NCI-H82 (cell line): ENCODE measurements around the gene DYRK1A.
A peak's percentile ranks its signal among the peaks of the same experiment; 100 is the strongest.
"Not testable (repeated sequence)": the region's sequence is repeated elsewhere in the genome, so short reads cannot be mapped to it uniquely, and the experiment has no call there.

ENCODE experiments used
- DNase-seq: peaks from one replicate; lab custom pipeline; 2025; lab: John Stamatoyannopoulos, UW

DYRK1A gene

DNA sequence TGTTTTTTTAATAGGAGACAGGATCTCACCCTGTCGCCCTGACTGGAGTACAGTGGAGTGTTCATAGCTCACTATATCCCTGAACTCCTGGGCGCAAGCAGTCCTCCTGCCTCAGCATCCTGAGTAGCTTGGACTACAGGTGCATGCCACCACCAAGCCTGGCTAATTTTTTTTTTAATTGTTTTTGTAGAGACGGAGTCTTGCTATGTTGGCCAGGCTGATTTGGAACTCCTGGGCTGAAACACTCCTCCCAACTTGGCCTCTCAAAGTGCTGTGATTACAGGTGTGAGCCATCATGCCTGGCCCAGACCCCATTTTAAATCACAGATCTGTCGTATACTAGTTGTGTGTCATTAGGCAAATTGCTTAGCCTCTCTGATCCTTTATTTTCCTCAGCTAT lies 161.1 kb downstream of the DYRK1A start:
- DNase-seq: no peak

DNA sequence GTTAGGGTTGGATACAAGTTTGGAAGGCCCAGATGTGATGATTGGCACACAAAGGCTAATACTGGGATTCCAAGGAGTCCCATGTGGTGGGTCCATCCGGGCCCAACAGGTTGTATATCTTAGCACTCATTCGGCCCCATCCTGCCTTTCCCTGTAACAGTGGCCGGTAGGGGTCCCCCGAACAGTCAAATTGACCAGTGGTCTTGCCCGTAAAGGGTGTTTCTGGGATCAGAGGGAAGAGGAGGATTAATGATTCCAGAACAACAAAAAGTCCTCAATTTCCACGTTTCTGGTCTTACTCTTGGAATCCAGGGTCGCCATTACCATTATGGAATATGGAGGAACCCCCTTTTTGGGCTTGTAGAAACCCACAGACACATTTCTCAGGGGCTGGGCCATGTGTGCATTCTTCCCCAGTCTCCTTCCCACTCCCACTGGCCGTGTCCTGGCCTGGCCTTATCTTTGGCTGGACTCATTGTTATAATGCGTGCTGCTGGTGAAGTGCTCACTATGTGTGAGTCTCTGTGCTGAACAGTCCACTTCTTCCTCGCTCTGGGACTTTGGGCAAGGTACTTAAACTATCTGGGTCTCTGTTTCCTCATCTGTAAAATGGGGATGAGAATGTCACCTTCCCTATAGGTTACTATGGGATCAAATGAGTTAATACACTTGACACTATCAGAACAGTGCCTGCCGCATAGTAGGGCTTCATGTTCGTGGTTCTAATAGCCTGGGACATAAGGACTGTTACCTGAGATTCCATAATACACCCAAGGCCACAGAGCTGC lies 161.8 kb downstream of the DYRK1A start:
- no peak for DNase-seq

DNA sequence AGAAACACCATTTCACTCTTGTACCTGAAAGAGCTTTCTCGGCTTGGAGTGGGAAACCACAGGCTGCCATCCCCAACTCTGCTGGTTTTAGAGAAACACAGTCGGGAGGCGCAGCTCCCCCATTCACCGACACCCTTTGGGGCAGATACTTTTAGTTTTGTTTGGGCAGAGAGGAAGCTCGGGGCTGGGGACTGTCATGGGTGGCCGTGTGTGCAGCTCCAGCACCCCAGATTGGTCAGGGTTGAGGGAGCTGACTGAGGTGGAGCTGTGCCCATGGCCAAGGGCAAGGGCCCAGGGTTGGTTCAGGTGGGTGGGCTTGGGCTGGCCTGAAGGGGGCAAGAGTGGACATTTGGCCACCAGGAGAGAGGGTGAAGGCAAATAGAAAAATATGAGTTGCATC lies 163.1 kb downstream of the DYRK1A start:
- no peak for DNase-seq

DNA sequence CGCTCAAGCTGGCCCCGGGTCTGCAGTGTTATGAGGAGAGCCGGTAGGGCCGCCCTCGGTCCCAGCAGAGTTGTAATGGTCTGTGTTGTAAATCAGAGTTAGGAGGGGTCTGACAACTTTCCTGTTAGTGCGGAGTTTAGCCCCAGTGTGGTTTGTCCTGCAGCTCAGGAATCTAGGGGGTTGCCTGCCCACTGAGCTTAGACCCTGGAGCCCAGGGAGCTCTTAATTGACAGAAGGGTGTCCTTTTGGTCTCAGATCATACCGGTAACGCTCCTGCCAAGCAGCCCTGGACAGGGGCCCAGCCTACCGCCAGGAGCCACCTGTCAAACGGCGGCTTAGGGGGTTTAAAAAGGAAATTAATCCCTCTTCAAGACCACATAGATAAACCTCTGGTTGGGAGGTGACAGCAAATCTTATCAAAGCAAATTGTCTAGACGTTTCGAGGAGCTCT lies 164.4 kb downstream of the DYRK1A start:
- DNase-seq: peak; percentile 97

GRCh38 chr21:37531431-37531932 lies 164.9 kb downstream of the DYRK1A start:
- no peak for DNase-seq

GRCh38 chr21:37532868-37533780 lies 166.6 kb downstream of the DYRK1A start:
- no peak for DNase-seq

- DNase-seq: no peak
Observed at GRCh38 chr21:37534431-37534830, 167.9 kb downstream of the DYRK1A start.

DNA sequence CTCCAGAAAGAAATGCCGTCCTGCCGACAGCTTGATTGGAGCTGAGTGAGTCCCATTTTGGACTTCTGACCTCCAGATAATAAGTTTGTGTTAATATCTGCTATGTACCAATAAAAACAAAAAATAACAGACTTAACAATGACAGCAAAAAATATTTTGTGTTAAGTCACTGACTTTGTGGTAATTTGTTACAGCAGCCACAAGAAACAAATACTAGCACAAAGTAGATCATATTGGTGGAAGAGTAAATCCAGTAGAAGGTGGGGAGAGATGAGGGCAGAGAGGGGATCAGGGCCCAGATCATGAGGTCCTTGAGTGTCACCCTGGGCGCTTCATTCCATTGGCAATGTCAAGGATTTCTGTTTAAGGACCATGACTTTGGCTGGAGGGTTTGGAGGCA lies 168.6 kb downstream of the DYRK1A start:
- DNase-seq: no peak

DNA sequence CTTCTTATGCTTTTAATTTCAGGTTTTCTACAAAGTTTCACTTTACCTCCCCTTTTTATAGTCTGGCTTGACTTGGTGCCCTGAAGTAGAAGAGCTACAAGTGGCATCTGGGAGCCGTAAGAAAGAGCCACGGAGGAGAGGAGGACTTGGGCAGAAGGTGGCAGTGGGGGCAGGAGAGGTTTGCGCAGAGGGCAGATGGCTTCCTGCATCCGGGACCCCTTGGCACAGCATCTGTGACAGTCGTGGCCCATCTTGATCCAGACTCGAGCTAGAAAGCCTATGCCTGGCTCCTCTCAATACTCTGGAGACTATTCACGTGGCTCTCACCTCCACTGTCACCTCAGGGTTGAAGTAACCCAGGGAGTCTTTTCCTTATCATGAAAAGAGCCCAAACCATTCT lies 169.1 kb downstream of the DYRK1A start:
- DNase-seq: no peak

GRCh38 chr21:37536616-37537278 lies 170.2 kb downstream of the DYRK1A start:
- DNase-seq: no peak

DNA sequence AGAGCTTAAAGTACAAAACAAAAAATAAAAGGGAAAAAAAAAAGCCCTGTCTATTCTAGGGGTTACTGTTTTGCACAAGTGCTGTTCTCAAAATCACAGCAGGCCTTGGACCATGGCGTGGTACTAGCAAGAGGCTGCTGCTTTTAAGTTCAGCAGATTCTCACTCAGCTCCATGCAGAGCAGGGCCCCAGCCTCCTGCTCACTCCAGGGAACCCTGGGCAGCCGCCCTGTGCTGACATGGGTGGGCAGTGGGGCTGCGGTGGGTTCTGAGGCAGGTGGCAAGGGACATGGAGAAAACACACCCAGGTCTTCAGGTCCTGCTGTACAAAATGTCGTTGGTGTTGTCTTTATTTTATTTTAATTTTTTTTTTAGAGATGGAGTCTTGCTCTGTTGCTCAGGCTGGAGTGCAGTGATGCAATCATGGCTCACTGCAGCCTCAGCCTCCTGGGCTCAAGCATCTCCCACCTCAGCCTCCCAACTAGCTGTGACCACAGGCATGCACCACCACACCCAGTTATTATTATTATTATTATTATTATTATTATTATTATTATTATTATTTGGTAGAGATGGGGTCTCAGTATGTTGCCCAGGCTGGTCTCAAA lies 170.9 kb downstream of the DYRK1A start:
- no peak for DNase-seq

DNA sequence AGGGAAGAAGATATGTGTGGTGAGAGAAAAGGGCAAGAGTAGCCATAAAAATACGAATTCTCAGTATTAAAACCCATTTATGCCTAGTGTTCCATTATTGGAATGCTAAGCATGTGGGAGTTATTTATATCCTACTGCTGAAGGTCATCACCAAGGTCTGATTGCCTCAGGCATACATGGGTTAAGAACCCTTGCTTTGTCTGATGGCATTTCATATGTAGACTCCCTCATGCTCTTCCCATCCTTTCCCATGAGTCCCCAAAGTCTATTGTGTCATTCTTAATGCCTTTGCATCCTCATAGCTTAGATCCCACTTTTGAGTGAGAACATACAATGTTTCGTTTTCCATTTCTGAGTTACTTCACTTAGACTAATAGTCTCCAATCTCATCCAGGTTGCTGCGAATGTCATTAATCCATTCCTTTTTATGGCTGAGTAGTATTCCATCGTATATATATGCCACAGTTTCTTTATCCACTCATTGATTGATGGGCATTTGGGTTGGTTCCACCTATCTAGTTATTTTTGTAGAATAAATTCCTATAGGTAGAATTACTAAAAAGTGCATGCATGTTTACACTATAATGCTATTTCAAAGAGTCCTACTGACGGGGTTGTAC lies 172.5 kb downstream of the DYRK1A start:
- DNase-seq: no peak

GRCh38 chr21:37541128-37541527 lies 174.6 kb downstream of the DYRK1A start:
- DNase-seq: not testable (repeated sequence)

DNA sequence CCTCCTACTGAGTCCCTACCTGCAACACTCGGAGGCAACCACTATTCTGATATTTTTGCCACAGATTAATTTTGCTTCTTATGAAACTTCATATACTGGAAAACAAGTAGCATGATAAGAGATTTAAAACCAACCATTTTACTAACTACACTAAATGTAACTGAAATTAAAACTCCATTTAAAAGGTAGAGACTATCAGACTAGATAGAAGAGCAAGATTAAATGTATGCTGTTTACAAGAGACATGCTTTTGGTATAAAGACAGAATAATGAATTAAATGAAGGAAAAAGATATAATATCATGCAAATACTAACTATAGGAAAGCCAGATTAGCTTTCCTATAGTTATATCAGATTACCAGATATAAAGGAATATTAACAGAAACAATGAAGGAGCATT lies 175.9 kb downstream of the DYRK1A start:
- no peak for DNase-seq

DNA sequence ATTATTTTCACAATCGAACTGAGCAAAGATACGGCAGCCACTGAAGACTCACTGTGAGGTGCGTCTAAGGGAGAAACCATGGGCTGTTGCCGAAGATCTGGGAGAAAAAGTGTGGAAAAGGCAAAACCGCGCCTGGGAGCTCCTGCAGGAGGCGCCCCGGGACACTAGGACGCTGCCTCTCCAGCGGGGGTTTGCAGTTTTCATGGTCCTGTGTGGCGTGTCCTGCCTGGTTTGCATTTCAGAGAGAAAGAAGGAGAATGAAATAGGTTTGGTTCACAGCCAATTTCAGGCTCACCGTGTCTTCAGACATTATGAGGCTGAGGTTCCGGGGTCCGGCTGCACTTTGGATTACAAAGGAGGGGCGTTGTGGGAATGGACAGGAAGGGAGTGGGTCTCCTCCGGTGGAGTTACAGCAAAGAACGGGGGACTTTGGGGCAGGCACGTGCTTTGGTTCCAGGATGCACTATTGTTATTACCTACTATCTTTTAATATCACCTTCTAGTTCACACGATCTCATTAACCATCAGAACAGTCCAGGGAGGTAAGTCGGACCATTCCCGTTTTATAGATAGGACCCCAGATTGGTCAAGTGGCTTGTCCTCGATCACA lies 179.8 kb downstream of the DYRK1A start:
- no peak for DNase-seq

DNA sequence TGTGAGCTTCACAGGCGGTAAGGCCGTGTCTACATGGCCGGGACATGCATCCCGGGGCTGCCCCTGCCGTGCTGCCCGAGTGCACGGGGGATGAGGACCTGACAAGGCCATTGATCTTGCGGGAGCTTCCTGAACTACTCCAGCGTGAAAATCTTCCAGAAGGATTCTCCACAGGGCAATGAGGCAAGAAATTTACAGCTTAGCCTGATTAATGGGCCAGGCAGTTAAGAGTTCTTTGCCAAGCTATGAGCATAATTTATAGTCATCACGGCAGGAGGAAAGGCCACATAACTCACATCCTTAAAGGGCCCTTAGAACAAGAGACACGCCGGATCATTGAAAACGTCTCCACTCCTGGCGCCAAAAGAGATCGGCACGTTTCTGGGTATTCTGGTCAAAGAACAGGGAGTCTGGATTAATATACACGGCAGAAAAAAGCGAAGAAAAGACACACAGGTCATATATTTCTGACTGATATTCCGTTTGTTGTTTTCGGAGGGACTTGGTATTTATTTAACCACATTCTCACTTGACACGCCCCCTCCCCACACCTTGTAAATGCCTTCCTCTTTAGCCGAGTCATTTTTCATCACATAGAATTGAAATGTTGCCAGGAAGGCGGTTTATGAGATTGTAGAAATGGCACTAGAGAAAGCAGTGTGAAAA lies 180.5 kb downstream of the DYRK1A start:
- peak; percentile 22 for DNase-seq

- DNase-seq: no peak
Observed at GRCh38 chr21:37547615-37548200, 181.1 kb downstream of the DYRK1A start.

GRCh38 chr21:37548521-37548981 lies 182.0 kb downstream of the DYRK1A start:
- DNase-seq: no peak

DNA sequence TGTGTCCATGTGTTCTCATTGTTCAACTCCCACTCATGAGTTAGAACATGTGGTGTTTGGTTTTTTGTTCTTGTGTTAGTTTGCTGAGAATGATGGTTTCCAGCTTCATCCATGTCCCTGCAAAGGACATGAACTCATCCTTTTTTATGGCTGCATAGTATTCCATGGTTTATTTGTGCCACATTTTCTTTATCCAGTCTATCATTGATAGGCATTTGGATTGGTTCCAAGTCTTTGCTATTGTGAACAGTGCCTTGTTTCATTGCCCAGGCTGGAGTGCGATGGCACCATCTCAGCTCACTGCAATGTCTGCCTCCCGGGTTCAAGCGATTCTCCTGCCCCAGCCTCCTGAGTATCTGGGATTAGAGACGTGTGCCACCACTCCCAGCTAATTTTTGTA lies 183.2 kb downstream of the DYRK1A start:
- DNase-seq: not testable (repeated sequence)

DNA sequence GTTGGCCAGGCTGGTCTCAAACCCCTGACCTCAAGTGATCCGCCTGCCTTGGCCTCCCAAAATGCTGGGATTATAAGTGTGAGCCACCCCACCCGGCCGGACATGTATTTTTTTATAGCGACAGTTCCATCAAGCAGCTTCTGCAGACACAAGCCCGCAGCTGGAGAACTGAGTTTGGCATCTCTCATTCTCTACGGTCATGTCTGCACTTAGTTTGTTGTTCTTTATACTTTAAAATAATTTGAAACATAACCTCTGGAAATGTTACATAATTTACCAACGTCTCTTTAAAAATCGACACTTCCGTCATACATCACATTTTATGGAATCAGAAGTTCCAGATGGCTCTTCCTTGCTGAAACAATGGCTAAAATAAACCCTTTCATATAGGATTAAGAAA lies 183.6 kb downstream of the DYRK1A start:
- DNase-seq: no peak
